Measurements from ENCODE around the gene ULK4.
"Not testable (repeated sequence)": the region's sequence is repeated elsewhere in the genome, so short reads cannot be mapped to it uniquely, and the experiment has no call there.

Gene ULK4

GRCh38 chr3:41478278-41478677, 483.6 kb downstream of the ULK4 start:
- DNase-seq = no peak

GRCh38 chr3:41477399-41478014, 484.4 kb downstream of the ULK4 start:
- DNase-seq = no peak

GRCh38 chr3:41469083-41469482, 492.8 kb downstream of the ULK4 start:
- no peak for DNase-seq

GRCh38 chr3:41467481-41467880, 494.4 kb downstream of the ULK4 start:
- no peak for DNase-seq

- DNase-seq = no peak
These were observed 497.0 kb downstream of the ULK4 start for GRCh38 chr3:41464858-41465257.

GRCh38 chr3:41464401-41464800, 497.5 kb downstream of the ULK4 start:
- DNase-seq = no peak

GRCh38 chr3:41462103-41462691, 499.7 kb downstream of the ULK4 start:
- DNase-seq = no peak

- no peak for DNase-seq
These were observed 501.2 kb downstream of the ULK4 start for GRCh38 chr3:41460736-41461135.

- no peak for DNase-seq
These were observed 504.7 kb downstream of the ULK4 start for GRCh38 chr3:41457176-41457575.

- DNase-seq = no peak
These were observed 505.7 kb downstream of the ULK4 start for GRCh38 chr3:41456162-41456561.

- DNase-seq = not testable (repeated sequence)
These were observed 508.3 kb downstream of the ULK4 start for GRCh38 chr3:41453618-41454017.

- DNase-seq = no peak
These were observed 511.3 kb downstream of the ULK4 start for GRCh38 chr3:41450416-41451231.

GRCh38 chr3:41448396-41448795, 513.5 kb downstream of the ULK4 start:
- DNase-seq = no peak

- no peak for DNase-seq
These were observed 514.2 kb downstream of the ULK4 start for GRCh38 chr3:41447701-41448100.

GRCh38 chr3:41446316-41446715, 515.6 kb downstream of the ULK4 start:
- not testable (repeated sequence) for DNase-seq

GRCh38 chr3:41441568-41441967, 520.3 kb downstream of the ULK4 start:
- no peak for DNase-seq

- DNase-seq = no peak
These were observed 520.8 kb downstream of the ULK4 start for GRCh38 chr3:41441139-41441538.

- no peak for DNase-seq
These were observed 524.9 kb downstream of the ULK4 start for GRCh38 chr3:41436983-41437382.

GRCh38 chr3:41434781-41435180, 527.1 kb downstream of the ULK4 start:
- no peak for DNase-seq

GRCh38 chr3:41431386-41431785, 530.5 kb downstream of the ULK4 start:
- no peak for DNase-seq

GRCh38 chr3:41430886-41431285, 531.0 kb downstream of the ULK4 start:
- no peak for DNase-seq

- DNase-seq = no peak
These were observed 531.5 kb downstream of the ULK4 start for GRCh38 chr3:41430391-41430790.

GRCh38 chr3:41426485-41426884, 535.4 kb downstream of the ULK4 start:
- no peak for DNase-seq

All from NCI-H1436 (cell line).